ENCODE measurements around the gene PRKCA.

DNA sequence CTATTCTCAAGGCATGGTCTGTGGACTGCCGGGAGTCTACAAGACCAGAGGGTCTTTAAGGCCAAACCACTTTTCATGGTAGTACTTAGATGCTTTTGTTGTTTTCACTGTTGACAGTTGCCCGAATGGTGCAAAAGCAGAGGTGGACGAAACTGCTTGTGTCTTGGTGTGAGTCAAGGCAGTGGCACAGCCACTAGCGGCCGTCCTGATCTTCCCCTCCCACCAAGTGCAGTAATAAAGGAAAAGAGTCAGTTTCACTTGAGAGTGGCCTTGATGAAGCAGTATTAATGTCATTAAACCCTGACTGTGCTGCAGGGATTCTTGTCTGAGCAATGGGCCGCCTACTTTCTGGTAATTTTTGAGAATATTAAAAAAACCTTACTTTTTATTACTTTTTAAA lies 109.1 kb downstream of the PRKCA start:
- TF ChIP-seq, protein P1, sequence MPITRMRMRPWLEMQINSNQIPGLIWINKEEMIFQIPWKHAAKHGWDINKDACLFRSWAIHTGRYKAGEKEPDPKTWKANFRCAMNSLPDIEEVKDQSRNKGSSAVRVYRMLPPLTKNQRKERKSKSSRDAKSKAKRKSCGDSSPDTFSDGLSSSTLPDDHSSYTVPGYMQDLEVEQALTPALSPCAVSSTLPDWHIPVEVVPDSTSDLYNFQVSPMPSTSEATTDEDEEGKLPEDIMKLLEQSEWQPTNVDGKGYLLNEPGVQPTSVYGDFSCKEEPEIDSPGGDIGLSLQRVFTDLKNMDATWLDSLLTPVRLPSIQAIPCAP (CRISPR knock-in tag; IDR thresholded peaks at IDR 0.05), result no peak
- TF ChIP-seq, protein P2, sequence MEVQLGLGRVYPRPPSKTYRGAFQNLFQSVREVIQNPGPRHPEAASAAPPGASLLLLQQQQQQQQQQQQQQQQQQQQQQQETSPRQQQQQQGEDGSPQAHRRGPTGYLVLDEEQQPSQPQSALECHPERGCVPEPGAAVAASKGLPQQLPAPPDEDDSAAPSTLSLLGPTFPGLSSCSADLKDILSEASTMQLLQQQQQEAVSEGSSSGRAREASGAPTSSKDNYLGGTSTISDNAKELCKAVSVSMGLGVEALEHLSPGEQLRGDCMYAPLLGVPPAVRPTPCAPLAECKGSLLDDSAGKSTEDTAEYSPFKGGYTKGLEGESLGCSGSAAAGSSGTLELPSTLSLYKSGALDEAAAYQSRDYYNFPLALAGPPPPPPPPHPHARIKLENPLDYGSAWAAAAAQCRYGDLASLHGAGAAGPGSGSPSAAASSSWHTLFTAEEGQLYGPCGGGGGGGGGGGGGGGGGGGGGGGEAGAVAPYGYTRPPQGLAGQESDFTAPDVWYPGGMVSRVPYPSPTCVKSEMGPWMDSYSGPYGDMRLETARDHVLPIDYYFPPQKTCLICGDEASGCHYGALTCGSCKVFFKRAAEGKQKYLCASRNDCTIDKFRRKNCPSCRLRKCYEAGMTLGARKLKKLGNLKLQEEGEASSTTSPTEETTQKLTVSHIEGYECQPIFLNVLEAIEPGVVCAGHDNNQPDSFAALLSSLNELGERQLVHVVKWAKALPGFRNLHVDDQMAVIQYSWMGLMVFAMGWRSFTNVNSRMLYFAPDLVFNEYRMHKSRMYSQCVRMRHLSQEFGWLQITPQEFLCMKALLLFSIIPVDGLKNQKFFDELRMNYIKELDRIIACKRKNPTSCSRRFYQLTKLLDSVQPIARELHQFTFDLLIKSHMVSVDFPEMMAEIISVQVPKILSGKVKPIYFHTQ (CRISPR knock-in tag; IDR thresholded peaks at IDR 0.05), result no peak
- no peak for TF ChIP-seq ZNF232 (CRISPR knock-in tag; IDR thresholded peaks at IDR 0.05)
- TF ChIP-seq, protein P3, sequence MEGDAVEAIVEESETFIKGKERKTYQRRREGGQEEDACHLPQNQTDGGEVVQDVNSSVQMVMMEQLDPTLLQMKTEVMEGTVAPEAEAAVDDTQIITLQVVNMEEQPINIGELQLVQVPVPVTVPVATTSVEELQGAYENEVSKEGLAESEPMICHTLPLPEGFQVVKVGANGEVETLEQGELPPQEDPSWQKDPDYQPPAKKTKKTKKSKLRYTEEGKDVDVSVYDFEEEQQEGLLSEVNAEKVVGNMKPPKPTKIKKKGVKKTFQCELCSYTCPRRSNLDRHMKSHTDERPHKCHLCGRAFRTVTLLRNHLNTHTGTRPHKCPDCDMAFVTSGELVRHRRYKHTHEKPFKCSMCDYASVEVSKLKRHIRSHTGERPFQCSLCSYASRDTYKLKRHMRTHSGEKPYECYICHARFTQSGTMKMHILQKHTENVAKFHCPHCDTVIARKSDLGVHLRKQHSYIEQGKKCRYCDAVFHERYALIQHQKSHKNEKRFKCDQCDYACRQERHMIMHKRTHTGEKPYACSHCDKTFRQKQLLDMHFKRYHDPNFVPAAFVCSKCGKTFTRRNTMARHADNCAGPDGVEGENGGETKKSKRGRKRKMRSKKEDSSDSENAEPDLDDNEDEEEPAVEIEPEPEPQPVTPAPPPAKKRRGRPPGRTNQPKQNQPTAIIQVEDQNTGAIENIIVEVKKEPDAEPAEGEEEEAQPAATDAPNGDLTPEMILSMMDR (IDR thresholded peaks at IDR 0.05), result no peak
- TF ChIP-seq, protein P4, sequence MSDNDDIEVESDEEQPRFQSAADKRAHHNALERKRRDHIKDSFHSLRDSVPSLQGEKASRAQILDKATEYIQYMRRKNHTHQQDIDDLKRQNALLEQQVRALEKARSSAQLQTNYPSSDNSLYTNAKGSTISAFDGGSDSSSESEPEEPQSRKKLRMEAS (CRISPR knock-in tag; IDR thresholded peaks at IDR 0.05), result no peak
- TF ChIP-seq ESRRA (CRISPR knock-in tag; IDR thresholded peaks at IDR 0.05; ENCODE audit: borderline replicate concordance), result no peak
- no peak for TF ChIP-seq NR2C2 (CRISPR knock-in tag; IDR thresholded peaks at IDR 0.05)
- TF ChIP-seq, protein P5, sequence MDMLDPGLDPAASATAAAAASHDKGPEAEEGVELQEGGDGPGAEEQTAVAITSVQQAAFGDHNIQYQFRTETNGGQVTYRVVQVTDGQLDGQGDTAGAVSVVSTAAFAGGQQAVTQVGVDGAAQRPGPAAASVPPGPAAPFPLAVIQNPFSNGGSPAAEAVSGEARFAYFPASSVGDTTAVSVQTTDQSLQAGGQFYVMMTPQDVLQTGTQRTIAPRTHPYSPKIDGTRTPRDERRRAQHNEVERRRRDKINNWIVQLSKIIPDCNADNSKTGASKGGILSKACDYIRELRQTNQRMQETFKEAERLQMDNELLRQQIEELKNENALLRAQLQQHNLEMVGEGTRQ (CRISPR knock-in tag; IDR thresholded peaks at IDR 0.05), result no peak
- TF ChIP-seq, protein P6, sequence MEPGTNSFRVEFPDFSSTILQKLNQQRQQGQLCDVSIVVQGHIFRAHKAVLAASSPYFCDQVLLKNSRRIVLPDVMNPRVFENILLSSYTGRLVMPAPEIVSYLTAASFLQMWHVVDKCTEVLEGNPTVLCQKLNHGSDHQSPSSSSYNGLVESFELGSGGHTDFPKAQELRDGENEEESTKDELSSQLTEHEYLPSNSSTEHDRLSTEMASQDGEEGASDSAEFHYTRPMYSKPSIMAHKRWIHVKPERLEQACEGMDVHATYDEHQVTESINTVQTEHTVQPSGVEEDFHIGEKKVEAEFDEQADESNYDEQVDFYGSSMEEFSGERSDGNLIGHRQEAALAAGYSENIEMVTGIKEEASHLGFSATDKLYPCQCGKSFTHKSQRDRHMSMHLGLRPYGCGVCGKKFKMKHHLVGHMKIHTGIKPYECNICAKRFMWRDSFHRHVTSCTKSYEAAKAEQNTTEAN (CRISPR knock-in tag; IDR thresholded peaks at IDR 0.05), result no peak
- TF ChIP-seq, protein P7, sequence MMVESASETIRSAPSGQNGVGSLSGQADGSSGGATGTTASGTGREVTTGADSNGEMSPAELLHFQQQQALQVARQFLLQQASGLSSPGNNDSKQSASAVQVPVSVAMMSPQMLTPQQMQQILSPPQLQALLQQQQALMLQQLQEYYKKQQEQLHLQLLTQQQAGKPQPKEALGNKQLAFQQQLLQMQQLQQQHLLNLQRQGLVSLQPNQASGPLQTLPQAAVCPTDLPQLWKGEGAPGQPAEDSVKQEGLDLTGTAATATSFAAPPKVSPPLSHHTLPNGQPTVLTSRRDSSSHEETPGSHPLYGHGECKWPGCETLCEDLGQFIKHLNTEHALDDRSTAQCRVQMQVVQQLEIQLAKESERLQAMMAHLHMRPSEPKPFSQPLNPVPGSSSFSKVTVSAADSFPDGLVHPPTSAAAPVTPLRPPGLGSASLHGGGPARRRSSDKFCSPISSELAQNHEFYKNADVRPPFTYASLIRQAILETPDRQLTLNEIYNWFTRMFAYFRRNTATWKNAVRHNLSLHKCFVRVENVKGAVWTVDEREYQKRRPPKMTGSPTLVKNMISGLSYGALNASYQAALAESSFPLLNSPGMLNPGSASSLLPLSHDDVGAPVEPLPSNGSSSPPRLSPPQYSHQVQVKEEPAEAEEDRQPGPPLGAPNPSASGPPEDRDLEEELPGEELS (CRISPR knock-in tag; IDR thresholded peaks at IDR 0.05), result no peak
- TF ChIP-seq, protein P8, sequence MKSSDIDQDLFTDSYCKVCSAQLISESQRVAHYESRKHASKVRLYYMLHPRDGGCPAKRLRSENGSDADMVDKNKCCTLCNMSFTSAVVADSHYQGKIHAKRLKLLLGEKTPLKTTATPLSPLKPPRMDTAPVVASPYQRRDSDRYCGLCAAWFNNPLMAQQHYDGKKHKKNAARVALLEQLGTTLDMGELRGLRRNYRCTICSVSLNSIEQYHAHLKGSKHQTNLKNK (CRISPR knock-in tag; IDR thresholded peaks at IDR 0.05), result no peak
- TF ChIP-seq, protein P9, sequence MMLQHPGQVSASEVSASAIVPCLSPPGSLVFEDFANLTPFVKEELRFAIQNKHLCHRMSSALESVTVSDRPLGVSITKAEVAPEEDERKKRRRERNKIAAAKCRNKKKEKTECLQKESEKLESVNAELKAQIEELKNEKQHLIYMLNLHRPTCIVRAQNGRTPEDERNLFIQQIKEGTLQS (CRISPR knock-in tag; conservative IDR thresholded peaks at IDR 0.05), result no peak
- TF ChIP-seq, protein P10, sequence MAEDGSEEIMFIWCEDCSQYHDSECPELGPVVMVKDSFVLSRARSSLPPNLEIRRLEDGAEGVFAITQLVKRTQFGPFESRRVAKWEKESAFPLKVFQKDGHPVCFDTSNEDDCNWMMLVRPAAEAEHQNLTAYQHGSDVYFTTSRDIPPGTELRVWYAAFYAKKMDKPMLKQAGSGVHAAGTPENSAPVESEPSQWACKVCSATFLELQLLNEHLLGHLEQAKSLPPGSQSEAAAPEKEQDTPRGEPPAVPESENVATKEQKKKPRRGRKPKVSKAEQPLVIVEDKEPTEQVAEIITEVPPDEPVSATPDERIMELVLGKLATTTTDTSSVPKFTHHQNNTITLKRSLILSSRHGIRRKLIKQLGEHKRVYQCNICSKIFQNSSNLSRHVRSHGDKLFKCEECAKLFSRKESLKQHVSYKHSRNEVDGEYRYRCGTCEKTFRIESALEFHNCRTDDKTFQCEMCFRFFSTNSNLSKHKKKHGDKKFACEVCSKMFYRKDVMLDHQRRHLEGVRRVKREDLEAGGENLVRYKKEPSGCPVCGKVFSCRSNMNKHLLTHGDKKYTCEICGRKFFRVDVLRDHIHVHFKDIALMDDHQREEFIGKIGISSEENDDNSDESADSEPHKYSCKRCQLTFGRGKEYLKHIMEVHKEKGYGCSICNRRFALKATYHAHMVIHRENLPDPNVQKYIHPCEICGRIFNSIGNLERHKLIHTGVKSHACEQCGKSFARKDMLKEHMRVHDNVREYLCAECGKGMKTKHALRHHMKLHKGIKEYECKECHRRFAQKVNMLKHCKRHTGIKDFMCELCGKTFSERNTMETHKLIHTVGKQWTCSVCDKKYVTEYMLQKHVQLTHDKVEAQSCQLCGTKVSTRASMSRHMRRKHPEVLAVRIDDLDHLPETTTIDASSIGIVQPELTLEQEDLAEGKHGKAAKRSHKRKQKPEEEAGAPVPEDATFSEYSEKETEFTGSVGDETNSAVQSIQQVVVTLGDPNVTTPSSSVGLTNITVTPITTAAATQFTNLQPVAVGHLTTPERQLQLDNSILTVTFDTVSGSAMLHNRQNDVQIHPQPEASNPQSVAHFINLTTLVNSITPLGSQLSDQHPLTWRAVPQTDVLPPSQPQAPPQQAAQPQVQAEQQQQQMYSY (CRISPR knock-in tag; IDR thresholded peaks at IDR 0.05), result no peak

Measured in WTC11 (cell line).